Prostate gland (tissue), 2 donors: ENCODE measurements around the gene YJU2. TPM values are rescaled to one million over a fixed set of nuclear protein-coding genes. Genes with fewer than 3 reads are reported as not detected.
"Not testable (repeated sequence)": the region's sequence is repeated elsewhere in the genome, so short reads cannot be mapped to it uniquely, and the experiment has no call there.

ENCODE experiments used
- DNase-seq: peaks from one replicate; pipeline ENCODE4 v3.0.0-alpha.2; 2019; ENCODE audit warnings: low spot score
- H3K27ac ChIP-seq, 2 donors: fragments of 200-600 bp; sonication (generic); 2 replicates each; pipeline ENCODE4 v1.5.1; 2017 to 2019
- H3K27me3 ChIP-seq: fragments of 200-600 bp; sonication (generic); replicated peaks from 2 replicates; pipeline ENCODE4 v1.5.1; 2019; ENCODE audit not compliant: insufficient read depth
- H3K36me3 ChIP-seq, 2 donors: fragments of 200-600 bp; sonication (generic); 1 replicate in 1 of 2; 2 replicates in 1 of 2; pipeline versions ENCODE4 v1.5.1 to v1.8.1; 2017 to 2019
- H3K4me1 ChIP-seq: fragments of 200-600 bp; sonication (generic); replicated peaks from 2 replicates; pipeline ENCODE4 v1.5.1; 2019
- H3K4me3 ChIP-seq, 2 donors: fragments of 200-600 bp; sonication (generic); 2 replicates each; pipeline ENCODE4 v1.5.1; 2017 to 2019
- H3K9me3 ChIP-seq: fragments of 200-600 bp; sonication (generic); 2 replicates; pipeline ENCODE4 v1.5.1; 2017
- CTCF ChIP-seq, 4 experiments: fragments of 200-600 bp in 2 of 4; fragments of 450-650 bp in 2 of 4; sonication (generic) in 2 of 4; IDR thresholded peaks; 1 replicate in 3 of 4; 2 replicates in 1 of 4; pipeline ENCODE4 v1.5.1; 2016 to 2019; ENCODE audit warnings: antibody characterized with exemption in 4 of 4, mild to moderate bottlenecking in 2 of 4, moderate library complexity in 2 of 4
- POLR2A ChIP-seq: fragments of 450-650 bp; IDR thresholded peaks from one replicate; pipeline ENCODE4 v1.6.1; 2016; ENCODE audit warnings: antibody characterized with exemption, mild to moderate bottlenecking
- POLR2AphosphoS5 ChIP-seq: sonication (generic); formaldehyde crosslinking; IDR thresholded peaks from one replicate; pipeline ENCODE4 v1.6.1; 2017; ENCODE audit warnings: antibody characterized with exemption
- WGBS: methylation state at CpG from one replicate; pipeline ENCODE4 v1.1.5; 2018; 5-methylcytosine and 5-hydroxymethylcytosine counted together
- intact Hi-C: fragments of 100-400 bp; cut with DNase I; formaldehyde crosslinking; loops from one replicate; pipeline ENCODE4 v1.14.2; 2022
- total RNA-seq, 2 donors: library from RNA; depleted of rRNA; stranded (reverse); fragments of >200 nt; gene quantifications; one replicate each; pipeline ENCODE4 v1.1.0, GENCODE V29; 2016

The YJU2 gene
- total RNA-seq, 2 donors from 2014 or later: 30.3 to 45.9 TPM

GRCh38 chr19:4217429-4218264, 29.2 kb upstream of the YJU2 start:
- no peak overlapping the region for H3K27ac ChIP-seq
- no peaks in the 10 kb centered on the region for H3K27me3 ChIP-seq
- H3K4me1 ChIP-seq: no peaks in the 10 kb centered on the region
- intact Hi-C loops: no loop called here
- H3K36me3 ChIP-seq: no peaks in the 10 kb centered on the region
- H3K9me3 ChIP-seq: no peaks in the 10 kb centered on the region
- H3K4me3 ChIP-seq: no peak overlapping the region
- no peak for DNase-seq
- WGBS: 94% methylated on average over 65 of the region's 81 CpGs
- no peak for TF ChIP-seq CTCF (IDR thresholded peaks at IDR 0.05)
- TF ChIP-seq POLR2AphosphoS5: no peak
- TF ChIP-seq POLR2A: no peak

DNA sequence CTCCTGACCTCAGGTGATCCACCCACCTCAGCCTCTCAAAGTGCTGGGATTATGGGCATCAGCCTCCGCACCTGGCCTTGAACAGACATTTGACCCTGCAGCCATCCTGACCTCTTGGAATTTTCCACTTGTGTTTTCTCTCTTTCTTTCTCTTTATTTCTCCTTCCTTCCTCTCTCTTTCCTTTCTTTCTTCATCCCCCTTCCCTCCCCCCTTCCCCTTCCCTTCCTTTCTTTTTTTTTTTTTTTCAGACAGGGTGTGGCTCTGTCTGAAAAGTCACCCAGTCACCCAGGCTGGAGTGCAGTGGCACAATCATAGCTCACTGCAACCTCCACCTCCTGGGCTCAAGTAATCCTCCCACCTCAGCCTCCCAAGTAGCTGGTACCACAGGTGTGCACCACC, 28.4 kb upstream of the YJU2 start:
- 90% methylated on average over 1 of the region's 1 CpG for WGBS
- H3K27me3 ChIP-seq, intact Hi-C loops, H3K27ac ChIP-seq, DNase-seq, H3K9me3 ChIP-seq, H3K36me3 ChIP-seq, H3K4me3 ChIP-seq, H3K4me1 ChIP-seq: not testable (repeated sequence)

DNA sequence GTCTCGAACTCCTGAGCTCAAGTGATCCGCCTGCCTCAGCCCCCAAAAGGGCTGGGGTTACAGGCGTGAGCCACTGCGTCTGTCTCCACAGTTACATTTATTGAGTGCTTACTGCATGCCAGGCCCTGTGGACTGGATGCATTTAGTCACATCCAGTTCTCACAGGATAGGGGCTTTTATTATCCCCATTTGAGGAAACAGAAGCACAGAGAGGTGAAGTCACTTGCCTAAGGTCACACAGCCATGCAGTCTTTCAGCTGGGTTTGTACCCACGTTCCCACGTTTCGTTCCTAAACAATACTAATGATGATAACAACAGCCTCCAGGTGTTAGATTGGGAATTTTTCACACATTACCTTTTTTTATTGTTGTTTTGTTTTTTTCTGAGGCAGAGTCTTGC, 26.7 kb upstream of the YJU2 start:
- Histone ChIP-seq H3K4me1 (no peaks in the 10 kb centered on the region), H3K4me3 (no peak overlapping the region), H3K36me3 (no peaks in the 10 kb centered on the region), H3K27ac (no peak overlapping the region), H3K27me3 (no peaks in the 10 kb centered on the region), H3K9me3 (no peaks in the 10 kb centered on the region)
- no peak for TF ChIP-seq POLR2A
- no peak for TF ChIP-seq POLR2AphosphoS5
- no peak for TF ChIP-seq CTCF (IDR thresholded peaks at IDR 0.05)
- WGBS: 96% methylated on average over 7 of the region's 7 CpGs
- DNase-seq: no peak
- intact Hi-C loops: no loop called here

DNA sequence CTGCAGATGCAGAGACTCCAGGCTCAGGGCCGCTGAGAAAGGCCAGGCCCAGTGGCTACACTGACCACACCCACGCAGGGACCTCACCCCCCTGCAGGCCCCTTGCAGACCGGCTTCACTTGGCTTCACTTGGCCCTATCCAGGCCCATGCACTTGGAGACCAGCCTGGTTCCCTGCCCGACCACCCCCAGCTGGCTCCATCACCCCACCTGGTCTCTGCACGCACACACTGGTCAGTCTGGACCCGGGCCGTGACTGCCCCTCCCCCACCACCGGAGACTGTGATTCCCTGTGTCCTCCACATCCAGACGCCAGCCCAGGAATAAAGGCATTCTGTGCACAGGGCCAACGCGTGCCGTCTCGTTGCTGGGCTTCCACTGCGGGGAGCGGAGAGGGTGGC, 22.4 kb upstream of the YJU2 start:
- Histone ChIP-seq H3K27me3 (no peaks in the 10 kb centered on the region), H3K9me3 (no peaks in the 10 kb centered on the region), H3K4me3 (no peak overlapping the region), H3K4me1 (no peaks in the 10 kb centered on the region), H3K27ac (no peak overlapping the region), H3K36me3 (no peaks in the 10 kb centered on the region)
- intact Hi-C loops: no loop called here
- TF ChIP-seq CTCF (IDR thresholded peaks at IDR 0.05) (no peak), POLR2A (no peak), POLR2AphosphoS5 (no peak)
- WGBS: 48% methylated on average over 15 of the region's 15 CpGs
- DNase-seq: no peak

DNA sequence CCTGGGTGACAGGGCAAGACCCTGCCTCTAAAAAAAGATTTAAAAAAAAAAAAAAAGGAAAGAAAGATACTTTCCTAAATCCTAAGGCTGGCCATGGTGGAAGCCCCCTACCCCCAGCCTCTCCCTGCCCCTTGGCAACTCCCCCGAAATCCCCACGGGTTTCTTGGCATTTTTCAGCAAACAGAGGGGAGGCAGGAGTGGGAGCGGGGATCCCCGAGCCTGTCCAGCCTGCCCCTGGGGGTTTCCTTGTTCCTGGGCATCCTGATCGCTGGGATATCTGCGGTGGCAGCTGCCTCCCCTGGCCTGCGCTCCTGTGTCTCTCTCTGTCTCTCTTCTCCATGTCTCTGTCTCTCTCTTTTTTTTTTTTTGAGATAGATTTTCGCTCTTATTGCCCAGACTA, 21.0 kb upstream of the YJU2 start:
- TF ChIP-seq POLR2AphosphoS5 (no peak), POLR2A (no peak), CTCF (IDR thresholded peaks at IDR 0.05) (no peak)
- WGBS: 71% methylated on average over 8 of the region's 8 CpGs

More for the DNA sequence above, 21.0 kb upstream of the YJU2 start:
- Histone ChIP-seq H3K27me3 (no peaks in the 10 kb centered on the region), H3K4me1 (no peaks in the 10 kb centered on the region), H3K9me3 (no peaks in the 10 kb centered on the region), H3K36me3 (no peaks in the 10 kb centered on the region), H3K27ac (no peak overlapping the region), H3K4me3 (no peak overlapping the region)
- intact Hi-C loops: no loop called here
- no peak for DNase-seq
